ENCODE data around the gene FRAS1. TPM values are rescaled to one million over a fixed set of nuclear protein-coding genes. Genes with fewer than 3 reads are reported as not detected.
A peak's percentile ranks its signal among the peaks of the same experiment; 100 is the strongest.

Gene FRAS1
- total RNA-seq, 1 experiment from 2014 or later, result 82.0 TPM

DNA sequence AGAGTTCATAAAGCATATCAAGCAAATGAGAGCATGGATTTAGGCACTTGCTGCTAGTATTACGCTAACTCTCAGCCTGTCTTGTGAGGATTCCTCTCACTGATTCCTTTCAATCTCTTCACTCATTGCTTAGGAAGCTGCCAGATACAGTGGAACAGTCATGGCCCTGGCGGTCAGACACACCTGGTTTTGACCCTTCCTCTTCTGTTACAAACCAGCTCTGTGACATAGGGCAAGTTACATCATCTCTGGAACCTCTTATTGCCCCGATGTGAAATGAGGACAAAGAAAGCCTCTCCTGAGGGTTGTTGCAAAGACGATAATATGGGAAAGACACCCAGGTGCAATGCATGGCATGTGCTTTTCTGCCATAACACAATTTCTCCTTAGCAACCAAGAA is 12.2 kb downstream of the FRAS1 start:
- H3K4me3 Mint-ChIP-seq, result no peak overlapping the region
- ChIA-PET POLR2A (no interaction called here), CTCF (interaction anchor here (2.9 kb wide), 1 partner anchor 10 kb away, joined by 18 read pairs; no protein-coding TSS in a partner anchor)
- H3K4me1 Mint-ChIP-seq, result peaks cover 53% of the 10 kb centered on the region
- DNase-seq (ENCODE audit: low spot score) (no peak), ATAC-seq (no peak)
- TF ChIP-seq FOXP1 (CRISPR knock-in tag; IDR thresholded peaks at IDR 0.05; ENCODE audit: borderline replicate concordance) (no peak), GRHL2 (CRISPR knock-in tag; IDR thresholded peaks at IDR 0.05; ENCODE audit: insufficient replicate concordance, severe bottlenecking) (no peak), OVOL2 (CRISPR knock-in tag; IDR thresholded peaks at IDR 0.05; ENCODE audit: borderline replicate concordance) (no peak), NFE2L1 (CRISPR knock-in tag; IDR thresholded peaks at IDR 0.05) (no peak), ZNF671 (CRISPR knock-in tag; IDR thresholded peaks at IDR 0.05) (no peak), RORB (CRISPR knock-in tag; IDR thresholded peaks at IDR 0.05) (no peak), ZNF423 (CRISPR knock-in tag; IDR thresholded peaks at IDR 0.05) (no peak), GTF2I (CRISPR knock-in tag; conservative IDR thresholded peaks at IDR 0.05) (no peak), HMGA2 (CRISPR knock-in tag; IDR thresholded peaks at IDR 0.05) (no peak), ZNF219 (CRISPR knock-in tag; IDR thresholded peaks at IDR 0.05; ENCODE audit: borderline replicate concordance) (no peak)
- TF ChIP-seq, protein P1, sequence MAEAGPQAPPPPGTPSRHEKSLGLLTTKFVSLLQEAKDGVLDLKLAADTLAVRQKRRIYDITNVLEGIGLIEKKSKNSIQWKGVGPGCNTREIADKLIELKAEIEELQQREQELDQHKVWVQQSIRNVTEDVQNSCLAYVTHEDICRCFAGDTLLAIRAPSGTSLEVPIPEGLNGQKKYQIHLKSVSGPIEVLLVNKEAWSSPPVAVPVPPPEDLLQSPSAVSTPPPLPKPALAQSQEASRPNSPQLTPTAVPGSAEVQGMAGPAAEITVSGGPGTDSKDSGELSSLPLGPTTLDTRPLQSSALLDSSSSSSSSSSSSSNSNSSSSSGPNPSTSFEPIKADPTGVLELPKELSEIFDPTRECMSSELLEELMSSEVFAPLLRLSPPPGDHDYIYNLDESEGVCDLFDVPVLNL (CRISPR knock-in tag; IDR thresholded peaks at IDR 0.05; ENCODE audit: borderline replicate concordance, low read depth), result no peak
- TF ChIP-seq, protein P2, sequence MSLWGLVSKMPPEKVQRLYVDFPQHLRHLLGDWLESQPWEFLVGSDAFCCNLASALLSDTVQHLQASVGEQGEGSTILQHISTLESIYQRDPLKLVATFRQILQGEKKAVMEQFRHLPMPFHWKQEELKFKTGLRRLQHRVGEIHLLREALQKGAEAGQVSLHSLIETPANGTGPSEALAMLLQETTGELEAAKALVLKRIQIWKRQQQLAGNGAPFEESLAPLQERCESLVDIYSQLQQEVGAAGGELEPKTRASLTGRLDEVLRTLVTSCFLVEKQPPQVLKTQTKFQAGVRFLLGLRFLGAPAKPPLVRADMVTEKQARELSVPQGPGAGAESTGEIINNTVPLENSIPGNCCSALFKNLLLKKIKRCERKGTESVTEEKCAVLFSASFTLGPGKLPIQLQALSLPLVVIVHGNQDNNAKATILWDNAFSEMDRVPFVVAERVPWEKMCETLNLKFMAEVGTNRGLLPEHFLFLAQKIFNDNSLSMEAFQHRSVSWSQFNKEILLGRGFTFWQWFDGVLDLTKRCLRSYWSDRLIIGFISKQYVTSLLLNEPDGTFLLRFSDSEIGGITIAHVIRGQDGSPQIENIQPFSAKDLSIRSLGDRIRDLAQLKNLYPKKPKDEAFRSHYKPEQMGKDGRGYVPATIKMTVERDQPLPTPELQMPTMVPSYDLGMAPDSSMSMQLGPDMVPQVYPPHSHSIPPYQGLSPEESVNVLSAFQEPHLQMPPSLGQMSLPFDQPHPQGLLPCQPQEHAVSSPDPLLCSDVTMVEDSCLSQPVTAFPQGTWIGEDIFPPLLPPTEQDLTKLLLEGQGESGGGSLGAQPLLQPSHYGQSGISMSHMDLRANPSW (CRISPR knock-in tag; conservative IDR thresholded peaks at IDR 0.05; ENCODE audit: low read depth), result no peak
- TF ChIP-seq, protein P3, sequence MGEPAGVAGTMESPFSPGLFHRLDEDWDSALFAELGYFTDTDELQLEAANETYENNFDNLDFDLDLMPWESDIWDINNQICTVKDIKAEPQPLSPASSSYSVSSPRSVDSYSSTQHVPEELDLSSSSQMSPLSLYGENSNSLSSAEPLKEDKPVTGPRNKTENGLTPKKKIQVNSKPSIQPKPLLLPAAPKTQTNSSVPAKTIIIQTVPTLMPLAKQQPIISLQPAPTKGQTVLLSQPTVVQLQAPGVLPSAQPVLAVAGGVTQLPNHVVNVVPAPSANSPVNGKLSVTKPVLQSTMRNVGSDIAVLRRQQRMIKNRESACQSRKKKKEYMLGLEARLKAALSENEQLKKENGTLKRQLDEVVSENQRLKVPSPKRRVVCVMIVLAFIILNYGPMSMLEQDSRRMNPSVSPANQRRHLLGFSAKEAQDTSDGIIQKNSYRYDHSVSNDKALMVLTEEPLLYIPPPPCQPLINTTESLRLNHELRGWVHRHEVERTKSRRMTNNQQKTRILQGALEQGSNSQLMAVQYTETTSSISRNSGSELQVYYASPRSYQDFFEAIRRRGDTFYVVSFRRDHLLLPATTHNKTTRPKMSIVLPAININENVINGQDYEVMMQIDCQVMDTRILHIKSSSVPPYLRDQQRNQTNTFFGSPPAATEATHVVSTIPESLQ (CRISPR knock-in tag; IDR thresholded peaks at IDR 0.05), result no peak
- TF ChIP-seq, protein P4, sequence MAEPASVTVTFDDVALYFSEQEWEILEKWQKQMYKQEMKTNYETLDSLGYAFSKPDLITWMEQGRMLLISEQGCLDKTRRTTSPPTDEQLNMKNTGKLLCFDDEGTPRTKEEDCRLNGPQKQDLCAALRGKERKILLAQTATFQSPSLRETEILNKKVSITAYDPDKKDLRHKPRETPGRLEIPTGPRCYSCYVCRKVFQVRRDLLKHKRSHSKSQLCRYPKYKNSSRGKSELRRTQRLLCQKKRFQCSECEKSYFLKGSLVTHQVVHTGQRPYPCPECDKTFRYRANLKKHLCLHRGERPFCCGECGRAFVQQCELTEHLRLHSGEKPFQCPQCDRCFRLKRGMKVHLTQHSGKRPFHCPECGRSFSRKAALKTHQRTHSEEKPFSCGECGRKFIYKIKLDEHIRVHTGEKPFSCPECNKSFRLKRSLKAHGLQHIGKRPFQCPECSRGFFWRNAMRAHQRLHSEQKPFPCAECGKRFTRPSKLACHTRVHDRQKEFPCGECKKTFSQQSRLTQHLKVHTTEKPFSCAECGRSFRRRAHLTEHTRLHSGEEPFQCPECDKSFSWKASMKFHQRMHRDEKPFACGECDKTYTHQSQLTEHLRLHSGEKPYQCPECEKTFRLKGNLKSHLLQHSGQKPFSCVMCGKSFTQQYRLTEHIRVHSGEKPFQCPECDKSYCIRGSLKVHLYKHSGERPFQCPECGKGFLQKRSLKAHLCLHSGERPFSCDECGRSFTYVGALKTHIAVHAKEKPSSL (CRISPR knock-in tag; conservative IDR thresholded peaks at IDR 0.05), result no peak
- TF ChIP-seq, protein P5, sequence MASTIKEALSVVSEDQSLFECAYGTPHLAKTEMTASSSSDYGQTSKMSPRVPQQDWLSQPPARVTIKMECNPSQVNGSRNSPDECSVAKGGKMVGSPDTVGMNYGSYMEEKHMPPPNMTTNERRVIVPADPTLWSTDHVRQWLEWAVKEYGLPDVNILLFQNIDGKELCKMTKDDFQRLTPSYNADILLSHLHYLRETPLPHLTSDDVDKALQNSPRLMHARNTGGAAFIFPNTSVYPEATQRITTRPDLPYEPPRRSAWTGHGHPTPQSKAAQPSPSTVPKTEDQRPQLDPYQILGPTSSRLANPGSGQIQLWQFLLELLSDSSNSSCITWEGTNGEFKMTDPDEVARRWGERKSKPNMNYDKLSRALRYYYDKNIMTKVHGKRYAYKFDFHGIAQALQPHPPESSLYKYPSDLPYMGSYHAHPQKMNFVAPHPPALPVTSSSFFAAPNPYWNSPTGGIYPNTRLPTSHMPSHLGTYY (CRISPR knock-in tag; IDR thresholded peaks at IDR 0.05), result no peak
- TF ChIP-seq, protein P6, sequence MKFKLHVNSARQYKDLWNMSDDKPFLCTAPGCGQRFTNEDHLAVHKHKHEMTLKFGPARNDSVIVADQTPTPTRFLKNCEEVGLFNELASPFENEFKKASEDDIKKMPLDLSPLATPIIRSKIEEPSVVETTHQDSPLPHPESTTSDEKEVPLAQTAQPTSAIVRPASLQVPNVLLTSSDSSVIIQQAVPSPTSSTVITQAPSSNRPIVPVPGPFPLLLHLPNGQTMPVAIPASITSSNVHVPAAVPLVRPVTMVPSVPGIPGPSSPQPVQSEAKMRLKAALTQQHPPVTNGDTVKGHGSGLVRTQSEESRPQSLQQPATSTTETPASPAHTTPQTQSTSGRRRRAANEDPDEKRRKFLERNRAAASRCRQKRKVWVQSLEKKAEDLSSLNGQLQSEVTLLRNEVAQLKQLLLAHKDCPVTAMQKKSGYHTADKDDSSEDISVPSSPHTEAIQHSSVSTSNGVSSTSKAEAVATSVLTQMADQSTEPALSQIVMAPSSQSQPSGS (CRISPR knock-in tag; IDR thresholded peaks at IDR 0.05; ENCODE audit: borderline replicate concordance, low read depth), result no peak
- TF ChIP-seq, protein P7, sequence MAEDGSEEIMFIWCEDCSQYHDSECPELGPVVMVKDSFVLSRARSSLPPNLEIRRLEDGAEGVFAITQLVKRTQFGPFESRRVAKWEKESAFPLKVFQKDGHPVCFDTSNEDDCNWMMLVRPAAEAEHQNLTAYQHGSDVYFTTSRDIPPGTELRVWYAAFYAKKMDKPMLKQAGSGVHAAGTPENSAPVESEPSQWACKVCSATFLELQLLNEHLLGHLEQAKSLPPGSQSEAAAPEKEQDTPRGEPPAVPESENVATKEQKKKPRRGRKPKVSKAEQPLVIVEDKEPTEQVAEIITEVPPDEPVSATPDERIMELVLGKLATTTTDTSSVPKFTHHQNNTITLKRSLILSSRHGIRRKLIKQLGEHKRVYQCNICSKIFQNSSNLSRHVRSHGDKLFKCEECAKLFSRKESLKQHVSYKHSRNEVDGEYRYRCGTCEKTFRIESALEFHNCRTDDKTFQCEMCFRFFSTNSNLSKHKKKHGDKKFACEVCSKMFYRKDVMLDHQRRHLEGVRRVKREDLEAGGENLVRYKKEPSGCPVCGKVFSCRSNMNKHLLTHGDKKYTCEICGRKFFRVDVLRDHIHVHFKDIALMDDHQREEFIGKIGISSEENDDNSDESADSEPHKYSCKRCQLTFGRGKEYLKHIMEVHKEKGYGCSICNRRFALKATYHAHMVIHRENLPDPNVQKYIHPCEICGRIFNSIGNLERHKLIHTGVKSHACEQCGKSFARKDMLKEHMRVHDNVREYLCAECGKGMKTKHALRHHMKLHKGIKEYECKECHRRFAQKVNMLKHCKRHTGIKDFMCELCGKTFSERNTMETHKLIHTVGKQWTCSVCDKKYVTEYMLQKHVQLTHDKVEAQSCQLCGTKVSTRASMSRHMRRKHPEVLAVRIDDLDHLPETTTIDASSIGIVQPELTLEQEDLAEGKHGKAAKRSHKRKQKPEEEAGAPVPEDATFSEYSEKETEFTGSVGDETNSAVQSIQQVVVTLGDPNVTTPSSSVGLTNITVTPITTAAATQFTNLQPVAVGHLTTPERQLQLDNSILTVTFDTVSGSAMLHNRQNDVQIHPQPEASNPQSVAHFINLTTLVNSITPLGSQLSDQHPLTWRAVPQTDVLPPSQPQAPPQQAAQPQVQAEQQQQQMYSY (CRISPR knock-in tag; IDR thresholded peaks at IDR 0.05), result no peak
- peak overlapping the region; percentile 66; the same call in 1 of the 2 replicates for H3K27ac Mint-ChIP-seq
- peaks cover 29% of the 10 kb centered on the region for H3K36me3 Mint-ChIP-seq
- H3K9me3 Mint-ChIP-seq, result no peaks in the 10 kb centered on the region
- no peaks in the 10 kb centered on the region for H3K27me3 Mint-ChIP-seq (ENCODE audit: low read depth)

Measured in WTC11 (cell line).